HepG2 (cell line): Measurements from ENCODE around the gene ADM5. TPM values are rescaled to one million over a fixed set of nuclear protein-coding genes. Genes with fewer than 3 reads are reported as not detected.

ENCODE experiments used
- ARHGAP35 ChIP-seq: sonication (generic); formaldehyde crosslinking; IDR thresholded peaks from 2 replicates; pipeline ENCODE4 v1.9.0; 2022; ENCODE audit warnings: mild to moderate bottlenecking, inconsistent platforms, moderate library complexity, missing genetic modification reagents, borderline replicate concordance
- ASH2L ChIP-seq: fragments of 300-600, 200-600 bp; sonication (generic); IDR thresholded peaks from 2 replicates; pipeline ENCODE4 v1.7.0; 2017; ENCODE audit warnings: low read depth, mild to moderate bottlenecking, moderate library complexity, mixed read lengths, low read length; ENCODE audit not compliant: insufficient read length
- CREBL2 ChIP-seq: sonication (generic); formaldehyde crosslinking; IDR thresholded peaks from 2 replicates; pipeline ENCODE4 v1.8.1; 2023; ENCODE audit warnings: missing genetic modification reagents, mild to moderate bottlenecking, borderline replicate concordance
- HNF1B ChIP-seq: sonication (generic); formaldehyde crosslinking; IDR thresholded peaks from 2 replicates; pipeline ENCODE4 v1.5.1; 2020; ENCODE audit warnings: mild to moderate bottlenecking, moderate library complexity, missing genetic modification reagents
- JUND ChIP-seq: sonication (generic); formaldehyde crosslinking; IDR thresholded peaks from 2 replicates; pipeline ENCODE4 v1.8.0; 2022; ENCODE audit warnings: mild to moderate bottlenecking, missing genetic modification reagents
- KDM2A ChIP-seq: sonication (generic); formaldehyde crosslinking; IDR thresholded peaks from 2 replicates; pipeline ENCODE4 v1.4.0; 2020; ENCODE audit warnings: low read depth, missing genetic modification reagents, borderline replicate concordance
- MEIS1 ChIP-seq: sonication (generic); formaldehyde crosslinking; IDR thresholded peaks from 2 replicates; pipeline ENCODE4 v1.9.0; 2021; ENCODE audit warnings: mild to moderate bottlenecking, missing genetic modification reagents, moderate library complexity, borderline replicate concordance
- NR2F6 ChIP-seq, 2 experiments: IDR thresholded peaks; 2 replicates each; pipeline ENCODE4 v1.6.1; 2016; ENCODE audit warnings: antibody characterized with exemption in 1 of 2, mild to moderate bottlenecking in 1 of 2
- RCOR2 ChIP-seq: IDR thresholded peaks from 2 replicates; pipeline ENCODE4 v1.6.1; 2016; ENCODE audit warnings: missing biosample characterization, missing genetic modification reagents
- TBX2 ChIP-seq: sonication (generic); formaldehyde crosslinking; IDR thresholded peaks from 2 replicates; pipeline ENCODE4 v1.5.0; 2020; ENCODE audit warnings: missing genetic modification reagents, mild to moderate bottlenecking, borderline replicate concordance
- TSC22D2 ChIP-seq: sonication (generic); formaldehyde crosslinking; IDR thresholded peaks from 2 replicates; pipeline ENCODE4 v1.5.1; 2020; ENCODE audit warnings: missing genetic modification reagents, mild to moderate bottlenecking, borderline replicate concordance
- ZMAT3 ChIP-seq: sonication (generic); formaldehyde crosslinking; conservative IDR thresholded peaks from 2 replicates; pipeline ENCODE4 v1.7.0; 2021; ENCODE audit warnings: missing genetic modification reagents
- ZNF317 ChIP-seq: sonication (generic); formaldehyde crosslinking; IDR thresholded peaks from 2 replicates; pipeline ENCODE4 v1.5.0; 2020; ENCODE audit warnings: mild to moderate bottlenecking, missing genetic modification reagents
- ZNF34 ChIP-seq: sonication (generic); formaldehyde crosslinking; IDR thresholded peaks from 2 replicates; pipeline ENCODE4 v1.4.0; 2020; ENCODE audit warnings: mild to moderate bottlenecking, missing genetic modification reagents, borderline replicate concordance
- ZNF557 ChIP-seq: sonication (generic); formaldehyde crosslinking; IDR thresholded peaks from 2 replicates; pipeline ENCODE4 v1.4.0; 2020; ENCODE audit warnings: missing genetic modification reagents
- polyA plus RNA-seq, 8 experiments: library from polyadenylated mRNA; depleted of rRNA in 3 of 8; stranded (reverse) in 7 of 8; unstranded in 1 of 8; fragments of >200 nt; fragmentation: Illumina TruSeq in 4 of 8; extraction: Trizol in 4 of 8; gene quantifications; 2 replicates each; pipeline versions ENCODE4 v1.2.1 to v1.2.3, GENCODE V29; 2011 to 2016; ENCODE audit warnings: low read depth in 4 of 8, missing spikeins in 1 of 8, mixed read lengths in 1 of 8; ENCODE audit not compliant: insufficient read depth in 1 of 8
- total RNA-seq, 5 experiments: library from RNA; depleted of rRNA; stranded (reverse); fragments of >200 nt; fragmentation: Illumina TruSeq; extraction: Trizol; gene quantifications; 2 replicates each; pipeline ENCODE4 v1.2.3, GENCODE V29; 2016; ENCODE audit warnings: low read depth in 1 of 5
- TF ChIP-seq, protein P1 (sequence below): sonication (generic); formaldehyde crosslinking; IDR thresholded peaks from 2 replicates; pipeline ENCODE4 v1.8.0; 2022; ENCODE audit warnings: missing genetic modification reagents, mild to moderate bottlenecking, inconsistent platforms, borderline replicate concordance
- TF ChIP-seq, protein P2 (sequence below): sonication (generic); formaldehyde crosslinking; IDR thresholded peaks from 2 replicates; pipeline ENCODE4 v1.4.0; 2020; ENCODE audit warnings: missing genetic modification reagents
- TF ChIP-seq, protein P3 (sequence below): sonication (generic); formaldehyde crosslinking; IDR thresholded peaks from 2 replicates; pipeline ENCODE4 v1.5.0; 2020; ENCODE audit warnings: missing genetic modification reagents

The ADM5 gene
- total and polyA plus RNA-seq, 2 of the 13 experiments (the other 11 are each of a cell fraction or from before 2014, with no cell fraction given), result 2.7 to 4.1 TPM

DNA sequence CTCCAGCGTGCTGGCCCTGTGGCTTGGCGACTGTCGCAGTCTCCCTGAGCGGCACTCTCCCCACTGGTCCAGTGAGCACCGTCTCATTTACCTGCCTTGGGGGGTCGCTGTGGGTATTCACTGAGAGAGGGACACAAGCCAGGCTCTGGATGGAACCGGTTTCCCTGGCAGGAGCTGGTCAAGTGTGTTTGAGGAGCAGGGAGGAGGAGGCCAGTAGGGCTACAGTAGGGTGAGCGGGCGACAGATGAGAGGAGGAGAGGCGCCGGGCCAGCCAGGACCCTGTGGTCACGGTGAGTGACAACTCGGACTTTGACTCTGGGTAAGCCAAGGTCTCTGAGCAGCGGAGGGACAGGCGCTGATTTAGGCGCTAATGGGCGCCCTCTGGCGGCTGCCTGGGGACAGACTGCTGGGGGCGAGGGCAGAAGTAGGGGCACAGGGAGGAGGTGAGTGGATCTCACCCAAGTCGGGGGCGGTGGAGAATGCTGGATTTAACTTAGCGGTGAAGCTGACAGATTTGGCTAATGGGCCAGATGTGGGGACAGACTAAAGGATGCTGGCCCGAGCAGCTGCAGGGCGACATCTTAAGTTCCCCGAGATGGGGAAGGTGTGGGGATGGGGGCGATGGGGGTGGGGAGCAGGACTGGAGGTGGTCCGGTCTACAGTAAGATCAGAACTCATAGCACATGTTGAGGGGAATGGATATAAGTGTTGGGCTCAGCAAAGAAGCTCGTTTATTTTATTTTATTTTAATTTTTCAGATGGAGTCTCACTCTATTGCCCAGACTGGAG lies 17.1 kb upstream of the ADM5 start (continued):
- TF ChIP-seq TBX2 (peak; percentile 74), RCOR2 (CRISPR knock-in tag) (no peak), TSC22D2 (peak; percentile 59; the same call in 1 of the 2 replicates), ARHGAP35 (CRISPR knock-in tag) (0 out of 2 replicates have a peak, but pooled peaks have one; percentile 34), JUND (no peak), HNF1B (CRISPR knock-in tag) (peak; percentile 92), ZMAT3 (CRISPR knock-in tag) (0 out of 2 replicates have a peak, but pooled peaks have one; percentile 19), CREBL2 (no peak), NR2F6 (IDR thresholded peaks at IDR 0.05) (no peak), NR2F6 (CRISPR knock-in tag; IDR thresholded peaks at IDR 0.05) (peak; percentile 46; the same call in 1 of the 2 replicates), ZNF557 (peak; percentile 79; the same call in 1 of the 2 replicates), ASH2L (peak; percentile 59), ZNF317 (peak; percentile 67; the same call in 1 of the 2 replicates), MEIS1 (CRISPR knock-in tag) (peak; percentile 98; the same call in 1 of the 2 replicates), KDM2A (CRISPR knock-in tag) (peak; percentile 69; the same call in 1 of the 2 replicates), ZNF34 (CRISPR knock-in tag) (no peak)
- TF ChIP-seq, protein P1, sequence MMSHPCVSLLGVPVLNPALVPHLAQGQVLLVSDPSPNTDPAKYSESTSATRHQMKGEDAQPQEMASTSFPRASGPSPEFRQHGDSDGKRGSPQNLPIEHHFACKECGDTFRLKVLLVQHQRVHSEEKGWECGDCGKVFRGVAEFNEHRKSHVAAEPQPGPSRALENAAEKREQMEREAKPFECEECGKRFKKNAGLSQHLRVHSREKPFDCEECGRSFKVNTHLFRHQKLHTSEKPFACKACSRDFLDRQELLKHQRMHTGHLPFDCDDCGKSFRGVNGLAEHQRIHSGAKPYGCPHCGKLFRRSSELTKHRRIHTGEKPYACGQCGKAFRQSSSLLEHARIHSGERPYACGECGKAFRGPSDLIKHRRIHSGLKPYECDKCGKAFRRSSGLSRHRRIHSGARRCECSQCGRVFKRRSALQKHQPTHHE (CRISPR knock-in tag), result no peak
- TF ChIP-seq, protein P2, sequence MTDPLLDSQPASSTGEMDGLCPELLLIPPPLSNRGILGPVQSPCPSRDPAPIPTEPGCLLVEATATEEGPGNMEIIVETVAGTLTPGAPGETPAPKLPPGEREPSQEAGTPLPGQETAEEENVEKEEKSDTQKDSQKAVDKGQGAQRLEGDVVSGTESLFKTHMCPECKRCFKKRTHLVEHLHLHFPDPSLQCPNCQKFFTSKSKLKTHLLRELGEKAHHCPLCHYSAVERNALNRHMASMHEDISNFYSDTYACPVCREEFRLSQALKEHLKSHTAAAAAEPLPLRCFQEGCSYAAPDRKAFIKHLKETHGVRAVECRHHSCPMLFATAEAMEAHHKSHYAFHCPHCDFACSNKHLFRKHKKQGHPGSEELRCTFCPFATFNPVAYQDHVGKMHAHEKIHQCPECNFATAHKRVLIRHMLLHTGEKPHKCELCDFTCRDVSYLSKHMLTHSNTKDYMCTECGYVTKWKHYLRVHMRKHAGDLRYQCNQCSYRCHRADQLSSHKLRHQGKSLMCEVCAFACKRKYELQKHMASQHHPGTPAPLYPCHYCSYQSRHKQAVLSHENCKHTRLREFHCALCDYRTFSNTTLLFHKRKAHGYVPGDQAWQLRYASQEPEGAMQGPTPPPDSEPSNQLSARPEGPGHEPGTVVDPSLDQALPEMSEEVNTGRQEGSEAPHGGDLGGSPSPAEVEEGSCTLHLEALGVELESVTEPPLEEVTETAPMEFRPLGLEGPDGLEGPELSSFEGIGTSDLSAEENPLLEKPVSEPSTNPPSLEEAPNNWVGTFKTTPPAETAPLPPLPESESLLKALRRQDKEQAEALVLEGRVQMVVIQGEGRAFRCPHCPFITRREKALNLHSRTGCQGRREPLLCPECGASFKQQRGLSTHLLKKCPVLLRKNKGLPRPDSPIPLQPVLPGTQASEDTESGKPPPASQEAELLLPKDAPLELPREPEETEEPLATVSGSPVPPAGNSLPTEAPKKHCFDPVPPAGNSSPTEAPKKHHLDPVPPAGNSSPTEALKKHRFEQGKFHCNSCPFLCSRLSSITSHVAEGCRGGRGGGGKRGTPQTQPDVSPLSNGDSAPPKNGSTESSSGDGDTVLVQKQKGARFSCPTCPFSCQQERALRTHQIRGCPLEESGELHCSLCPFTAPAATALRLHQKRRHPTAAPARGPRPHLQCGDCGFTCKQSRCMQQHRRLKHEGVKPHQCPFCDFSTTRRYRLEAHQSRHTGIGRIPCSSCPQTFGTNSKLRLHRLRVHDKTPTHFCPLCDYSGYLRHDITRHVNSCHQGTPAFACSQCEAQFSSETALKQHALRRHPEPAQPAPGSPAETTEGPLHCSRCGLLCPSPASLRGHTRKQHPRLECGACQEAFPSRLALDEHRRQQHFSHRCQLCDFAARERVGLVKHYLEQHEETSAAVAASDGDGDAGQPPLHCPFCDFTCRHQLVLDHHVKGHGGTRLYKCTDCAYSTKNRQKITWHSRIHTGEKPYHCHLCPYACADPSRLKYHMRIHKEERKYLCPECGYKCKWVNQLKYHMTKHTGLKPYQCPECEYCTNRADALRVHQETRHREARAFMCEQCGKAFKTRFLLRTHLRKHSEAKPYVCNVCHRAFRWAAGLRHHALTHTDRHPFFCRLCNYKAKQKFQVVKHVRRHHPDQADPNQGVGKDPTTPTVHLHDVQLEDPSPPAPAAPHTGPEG (CRISPR knock-in tag), result no peak
- TF ChIP-seq, protein P3, sequence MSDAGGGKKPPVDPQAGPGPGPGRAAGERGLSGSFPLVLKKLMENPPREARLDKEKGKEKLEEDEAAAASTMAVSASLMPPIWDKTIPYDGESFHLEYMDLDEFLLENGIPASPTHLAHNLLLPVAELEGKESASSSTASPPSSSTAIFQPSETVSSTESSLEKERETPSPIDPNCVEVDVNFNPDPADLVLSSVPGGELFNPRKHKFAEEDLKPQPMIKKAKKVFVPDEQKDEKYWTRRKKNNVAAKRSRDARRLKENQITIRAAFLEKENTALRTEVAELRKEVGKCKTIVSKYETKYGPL (CRISPR knock-in tag), result no peak
